ENCODE results near the gene DLEC1.

DNA sequence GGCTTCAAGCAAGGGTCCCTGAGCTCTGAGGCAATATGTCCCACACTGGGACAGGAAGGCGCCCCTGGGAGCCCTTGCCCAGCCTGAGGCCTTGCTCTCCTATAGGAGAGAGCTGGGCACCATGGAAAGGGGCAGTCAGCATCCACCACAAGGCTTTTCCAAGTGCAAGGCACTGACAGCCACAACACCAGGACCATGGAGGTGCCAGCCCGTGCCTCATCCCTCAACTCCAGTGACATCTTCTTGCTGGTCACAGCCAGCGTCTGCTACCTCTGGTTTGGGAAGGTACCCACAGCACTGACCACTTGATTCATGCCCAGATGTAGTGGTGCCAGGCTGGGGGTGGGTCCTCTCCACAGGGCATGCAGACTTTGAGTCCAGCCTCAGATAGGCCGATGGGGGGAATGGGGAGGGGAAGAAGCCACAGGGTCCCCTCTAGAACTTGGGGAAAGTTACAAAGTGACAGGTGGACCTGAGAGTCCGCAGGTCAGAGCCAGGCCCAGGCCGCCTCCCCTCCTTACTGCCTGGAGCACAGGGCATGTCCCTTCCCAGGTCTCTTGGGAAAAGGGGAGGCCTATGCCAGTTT lies 36.6 kb upstream of the DLEC1 start:
- TF ChIP-seq, protein P1, sequence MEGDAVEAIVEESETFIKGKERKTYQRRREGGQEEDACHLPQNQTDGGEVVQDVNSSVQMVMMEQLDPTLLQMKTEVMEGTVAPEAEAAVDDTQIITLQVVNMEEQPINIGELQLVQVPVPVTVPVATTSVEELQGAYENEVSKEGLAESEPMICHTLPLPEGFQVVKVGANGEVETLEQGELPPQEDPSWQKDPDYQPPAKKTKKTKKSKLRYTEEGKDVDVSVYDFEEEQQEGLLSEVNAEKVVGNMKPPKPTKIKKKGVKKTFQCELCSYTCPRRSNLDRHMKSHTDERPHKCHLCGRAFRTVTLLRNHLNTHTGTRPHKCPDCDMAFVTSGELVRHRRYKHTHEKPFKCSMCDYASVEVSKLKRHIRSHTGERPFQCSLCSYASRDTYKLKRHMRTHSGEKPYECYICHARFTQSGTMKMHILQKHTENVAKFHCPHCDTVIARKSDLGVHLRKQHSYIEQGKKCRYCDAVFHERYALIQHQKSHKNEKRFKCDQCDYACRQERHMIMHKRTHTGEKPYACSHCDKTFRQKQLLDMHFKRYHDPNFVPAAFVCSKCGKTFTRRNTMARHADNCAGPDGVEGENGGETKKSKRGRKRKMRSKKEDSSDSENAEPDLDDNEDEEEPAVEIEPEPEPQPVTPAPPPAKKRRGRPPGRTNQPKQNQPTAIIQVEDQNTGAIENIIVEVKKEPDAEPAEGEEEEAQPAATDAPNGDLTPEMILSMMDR (IDR thresholded peaks at IDR 0.05): no peak
- TF ChIP-seq POLR2A (IDR thresholded peaks at IDR 0.05): no peak
